ENCODE data around the gene SLC16A1.
"Not testable (repeated sequence)": the region's sequence is repeated elsewhere in the genome, so short reads cannot be mapped to it uniquely, and the experiment has no call there.

The SLC16A1 gene

DNA sequence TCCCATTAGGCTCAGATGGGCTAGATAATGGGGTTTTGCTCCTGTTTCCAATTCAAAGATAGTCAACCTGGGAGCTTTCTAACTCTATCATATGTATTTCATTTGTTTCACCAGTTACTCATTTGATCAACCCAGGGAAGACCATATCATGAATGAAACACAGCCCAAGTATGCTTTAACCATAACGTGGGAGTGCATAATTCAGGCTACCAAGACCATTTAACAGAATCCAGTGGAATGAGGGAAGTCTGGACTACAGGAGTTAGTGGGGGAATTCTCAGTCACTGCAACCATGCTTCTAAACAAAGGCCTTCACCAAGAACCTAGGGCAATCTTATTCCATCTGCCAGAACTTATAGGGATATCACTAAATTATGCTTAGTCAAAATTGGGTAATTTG is 15.0 kb upstream of the SLC16A1 start:
- no peak for DNase-seq (ENCODE audit: low read depth in 1 of 2, low spot score in 1 of 2)

DNA sequence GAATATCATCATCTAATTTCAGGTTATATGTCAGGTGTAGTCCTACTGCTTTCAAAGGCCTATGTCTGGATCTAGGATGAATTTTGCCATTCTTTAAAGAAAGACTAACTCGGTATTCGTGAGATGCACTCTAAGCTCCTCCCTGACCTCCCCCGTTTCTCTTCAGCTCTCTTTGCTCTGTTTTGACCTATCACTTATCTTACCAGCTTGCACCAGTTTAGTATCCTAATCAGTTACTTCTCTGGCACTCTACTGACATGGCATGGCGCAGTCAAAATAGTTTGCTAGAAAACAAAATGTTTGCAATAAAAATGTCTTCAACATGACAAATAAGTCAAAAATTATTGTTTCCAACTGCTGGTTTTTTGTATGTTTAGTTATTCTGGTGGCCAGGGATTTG is 8.4 kb upstream of the SLC16A1 start:
- no peak for DNase-seq (ENCODE audit: low read depth in 1 of 2, low spot score in 1 of 2)

DNA sequence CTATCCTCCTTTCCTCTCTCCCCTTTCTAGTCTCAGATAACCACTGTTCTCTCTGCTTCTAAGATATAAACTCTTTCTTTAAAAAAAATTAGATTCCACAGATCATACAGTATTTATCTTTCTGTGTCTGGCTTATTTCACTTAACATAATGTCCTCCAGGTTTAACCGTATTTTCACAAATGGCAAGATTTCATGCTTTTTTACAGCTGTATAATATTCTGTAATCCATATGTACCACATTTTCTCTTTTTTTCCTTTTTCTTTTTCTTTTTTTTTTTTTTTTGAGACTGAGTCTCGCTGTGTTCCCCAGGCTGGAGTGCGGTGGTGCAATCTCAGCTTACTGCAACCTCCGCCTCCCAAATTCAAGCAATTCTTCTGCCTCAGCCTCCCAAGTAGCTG is 5.1 kb upstream of the SLC16A1 start:
- DNase-seq (ENCODE audit: low read depth in 1 of 2, low spot score in 1 of 2), result no peak

DNA sequence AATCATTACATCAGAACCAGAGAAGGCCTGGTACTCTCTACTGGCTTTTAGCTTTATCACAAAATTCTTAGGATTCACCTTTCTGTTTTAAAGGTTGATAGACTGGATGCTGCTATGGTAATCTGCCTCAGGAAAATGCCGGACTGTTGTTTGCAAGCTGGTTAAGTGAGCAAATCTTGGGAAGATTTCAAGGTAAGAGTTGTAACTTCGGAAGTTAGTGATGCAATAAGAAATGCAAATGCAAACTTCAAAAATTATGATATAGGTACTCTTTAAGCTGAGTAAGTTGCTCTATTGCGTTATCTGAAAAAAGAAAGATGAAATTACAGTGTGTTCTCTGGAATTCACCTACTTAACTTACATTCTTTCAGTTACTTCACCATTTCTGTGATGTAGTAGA is 4.4 kb upstream of the SLC16A1 start:
- no peak for DNase-seq (ENCODE audit: low read depth in 1 of 2, low spot score in 1 of 2)

DNA sequence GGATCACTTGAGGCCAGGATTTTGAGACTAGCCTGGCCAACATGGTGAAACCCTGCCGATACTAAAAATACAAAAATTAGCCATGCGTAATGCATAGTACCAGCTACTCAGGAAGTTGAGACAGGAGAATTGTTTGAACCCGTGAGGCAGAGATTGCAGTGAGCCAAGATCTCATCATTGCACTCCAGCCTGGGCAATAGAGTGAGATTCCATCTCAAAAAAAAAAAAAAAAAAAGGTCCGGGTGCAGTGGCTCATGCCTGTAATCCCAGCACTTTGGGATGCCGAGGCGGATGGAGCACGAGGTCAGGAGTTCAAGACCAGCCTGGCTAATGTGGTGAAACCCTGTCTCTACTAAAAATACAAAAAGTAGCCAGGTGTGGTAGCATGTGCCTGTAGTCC is 2.2 kb upstream of the SLC16A1 start:
- not testable (repeated sequence) for DNase-seq (ENCODE audit: low read depth in 1 of 2, low spot score in 1 of 2)

DNA sequence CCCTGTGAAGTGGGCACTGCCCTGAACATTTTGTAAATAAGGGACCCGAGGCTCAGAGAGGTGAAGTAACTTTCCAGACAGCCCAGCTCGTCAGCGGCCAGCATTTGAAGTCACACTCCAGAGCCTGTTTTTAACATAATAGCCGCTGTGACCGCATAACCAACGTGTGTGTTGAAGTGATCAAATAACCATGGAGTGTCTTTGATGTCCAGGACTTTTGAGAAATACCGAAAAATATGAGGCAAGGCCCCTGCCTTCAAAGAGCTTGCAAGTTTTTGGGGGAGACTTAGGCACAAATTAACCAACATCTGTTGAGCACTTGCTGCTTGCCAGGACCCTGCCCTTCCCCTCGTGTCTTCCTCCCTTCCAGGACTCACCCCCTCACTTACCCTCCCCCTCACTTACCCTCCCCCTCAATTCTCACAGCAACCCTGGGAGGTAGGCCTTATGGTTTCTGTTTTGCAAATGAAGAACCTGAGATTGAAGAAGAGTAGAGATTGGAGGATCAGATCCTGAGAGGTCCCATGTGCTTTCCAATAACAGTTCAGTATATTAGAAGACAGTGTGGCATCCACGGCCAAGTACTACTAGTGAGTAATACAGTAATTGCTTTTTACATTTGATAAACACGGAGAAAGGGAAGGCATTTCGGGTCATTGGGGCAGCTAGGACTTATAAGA is 1.3 kb upstream of the SLC16A1 start:
- DNase-seq (ENCODE audit: low read depth in 1 of 2, low spot score in 1 of 2), result peak in 1 of 2 donors; percentile 6

DNA sequence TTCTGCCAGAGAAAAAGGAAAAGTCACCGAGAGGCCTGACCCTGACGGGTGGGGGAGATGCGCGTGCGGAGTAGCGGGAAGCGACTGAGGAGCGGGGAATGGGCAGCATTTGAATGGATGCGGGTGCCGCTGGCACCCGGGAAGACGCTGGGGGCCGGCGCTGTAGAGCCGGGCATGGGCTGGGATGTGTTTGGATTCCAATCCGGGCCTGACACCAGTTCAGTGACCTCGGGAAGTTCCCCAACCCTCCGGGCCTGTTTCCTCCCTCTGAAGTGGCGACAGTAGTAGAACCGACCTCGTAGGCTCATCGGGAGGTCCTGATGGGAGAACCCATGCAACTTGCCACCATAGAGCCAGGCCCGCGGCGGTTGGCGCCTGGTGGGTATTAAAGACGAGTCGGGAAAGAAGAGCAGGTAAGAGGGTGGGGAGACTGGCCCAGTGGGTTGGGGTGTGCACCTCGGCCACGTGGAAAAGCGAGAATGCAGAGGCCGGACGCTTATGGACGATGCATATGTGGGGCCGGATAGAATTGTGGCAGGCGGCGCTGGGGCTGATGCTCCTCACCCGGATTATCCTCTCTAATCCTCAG is 642 bp upstream of the SLC16A1 start:
- peak; percentile 5 to 20 for DNase-seq (ENCODE audit: low read depth in 1 of 2, low spot score in 1 of 2)

DNA sequence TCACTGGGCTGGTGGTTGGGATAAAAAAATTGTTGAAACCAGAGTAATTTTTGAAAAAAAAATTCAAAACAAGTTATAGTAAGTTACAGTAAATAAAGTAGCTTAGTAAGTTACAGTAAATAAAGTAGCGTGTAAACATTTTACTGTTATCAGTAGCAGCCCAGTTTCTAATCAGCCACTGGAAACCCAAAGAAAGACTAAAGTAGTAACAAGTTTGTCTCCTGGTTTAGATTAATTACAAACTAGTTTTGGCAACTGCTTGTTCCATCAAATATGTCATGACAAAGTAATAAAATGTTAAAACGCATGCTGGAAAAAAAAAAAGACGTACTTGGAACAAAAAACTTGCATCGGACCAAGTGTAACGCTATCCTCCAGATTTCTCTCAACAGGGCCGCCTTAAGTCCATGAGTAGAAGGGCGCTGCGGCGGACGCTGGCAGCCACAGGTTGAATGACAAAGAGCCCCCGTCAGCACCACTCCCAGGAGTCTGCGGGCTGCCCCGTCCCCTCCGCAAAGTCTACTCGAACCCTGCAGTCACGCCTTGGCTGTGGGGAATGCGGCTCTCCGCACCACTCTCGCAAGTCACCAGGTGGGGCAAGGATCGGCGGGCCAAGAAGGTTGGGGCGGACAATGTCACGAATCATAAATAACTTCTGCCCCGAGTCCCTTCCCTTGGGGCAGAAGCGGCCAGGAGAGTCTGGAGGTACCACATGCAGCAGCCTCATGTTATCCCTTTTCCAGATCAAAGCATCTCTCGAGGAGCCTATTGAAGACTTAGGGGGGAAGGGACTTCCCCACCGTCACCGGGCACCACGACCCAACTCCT is 837 bp downstream of the SLC16A1 start:
- peak; percentile 5 to 35 for DNase-seq (ENCODE audit: low read depth in 1 of 2, low spot score in 1 of 2)

DNA sequence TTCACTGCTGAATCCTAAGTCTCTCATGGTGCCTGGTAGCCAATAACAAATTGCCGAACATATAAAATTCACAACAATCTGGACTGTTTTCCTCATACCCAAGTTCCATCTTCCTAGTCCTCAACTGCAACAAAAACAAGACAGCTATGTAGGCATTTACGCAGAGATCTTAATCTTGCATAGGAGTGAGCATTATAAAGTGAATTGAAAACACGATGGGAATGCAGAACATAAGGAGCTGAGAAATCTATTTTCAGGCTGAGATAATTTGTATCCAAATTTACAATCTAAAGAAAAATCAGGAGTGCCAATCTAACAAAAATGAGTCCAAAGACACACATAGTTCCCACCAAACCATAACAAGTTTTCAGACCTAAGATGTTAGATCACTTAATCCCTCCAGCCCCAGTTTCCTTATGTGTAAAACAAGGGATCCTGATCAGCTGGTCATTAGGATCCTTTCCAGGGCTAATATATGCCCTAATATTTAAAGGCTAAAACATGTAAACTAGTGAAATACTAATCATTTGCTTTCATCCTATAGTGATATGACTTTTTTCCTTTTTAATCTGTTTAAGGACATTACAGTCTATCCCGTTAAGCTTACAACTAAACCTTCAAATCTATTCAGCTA is 1.9 kb downstream of the SLC16A1 start:
- DNase-seq (ENCODE audit: low read depth in 1 of 2, low spot score in 1 of 2), result no peak

DNA sequence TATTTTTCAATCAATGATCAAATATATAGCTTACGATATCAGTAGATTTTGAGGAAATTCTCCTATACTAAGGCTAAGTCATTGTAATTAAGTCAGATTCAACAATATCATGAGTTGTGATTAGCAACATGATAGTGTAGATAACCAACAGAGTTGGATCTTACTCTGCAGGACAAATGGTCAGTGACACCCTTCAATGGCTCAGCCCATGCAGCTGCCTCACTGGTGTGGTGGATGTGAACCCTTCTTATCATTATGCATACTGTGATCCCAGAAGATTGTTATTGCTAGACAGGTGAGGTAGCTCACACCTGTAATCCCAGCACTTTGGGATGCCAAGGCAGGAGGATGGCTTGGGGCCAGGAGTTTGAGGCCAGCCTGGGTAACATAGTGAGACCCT is 5.6 kb downstream of the SLC16A1 start:
- no peak for DNase-seq (ENCODE audit: low read depth in 1 of 2, low spot score in 1 of 2)

DNA sequence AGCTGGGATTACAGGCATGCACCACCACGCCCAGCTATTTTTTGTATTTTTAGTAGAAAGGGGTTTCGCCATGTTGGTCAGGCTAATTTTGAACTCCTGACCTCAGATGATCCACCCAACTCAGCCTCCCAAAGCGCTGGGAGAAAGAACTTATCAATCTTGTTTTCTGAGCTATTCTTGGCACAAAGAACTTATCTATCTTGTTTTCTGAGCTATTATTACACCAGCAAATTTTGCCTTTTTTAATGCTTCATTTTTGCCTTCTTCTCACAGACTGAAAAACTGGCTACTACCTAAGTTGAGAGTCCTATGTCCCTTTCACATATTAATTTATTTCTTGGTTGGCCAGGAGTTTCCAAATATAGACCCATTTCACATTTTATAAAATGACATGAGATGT is 9.3 kb downstream of the SLC16A1 start:
- no peak for DNase-seq (ENCODE audit: low read depth in 1 of 2, low spot score in 1 of 2)

DNA sequence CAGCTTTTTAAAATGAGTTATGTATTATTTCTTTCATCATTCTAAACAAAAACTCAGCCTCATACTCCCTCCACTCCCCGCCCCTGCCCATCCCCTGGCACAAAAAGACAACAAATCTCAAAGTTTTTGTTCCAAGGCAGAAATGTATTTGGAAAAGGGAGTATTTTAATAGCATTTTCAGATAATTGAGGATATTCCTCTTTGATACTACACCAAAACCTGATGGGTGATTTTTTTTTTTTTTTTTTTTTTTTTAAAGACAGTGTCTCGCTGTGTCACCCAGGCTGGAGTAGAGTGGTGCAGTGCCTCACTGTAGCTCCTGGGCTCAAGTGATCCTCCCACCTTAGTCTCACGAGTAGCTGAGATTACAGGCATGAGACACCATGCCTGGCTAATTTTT is 16.2 kb downstream of the SLC16A1 start:
- no peak for DNase-seq (ENCODE audit: low read depth in 1 of 2, low spot score in 1 of 2)

DNA sequence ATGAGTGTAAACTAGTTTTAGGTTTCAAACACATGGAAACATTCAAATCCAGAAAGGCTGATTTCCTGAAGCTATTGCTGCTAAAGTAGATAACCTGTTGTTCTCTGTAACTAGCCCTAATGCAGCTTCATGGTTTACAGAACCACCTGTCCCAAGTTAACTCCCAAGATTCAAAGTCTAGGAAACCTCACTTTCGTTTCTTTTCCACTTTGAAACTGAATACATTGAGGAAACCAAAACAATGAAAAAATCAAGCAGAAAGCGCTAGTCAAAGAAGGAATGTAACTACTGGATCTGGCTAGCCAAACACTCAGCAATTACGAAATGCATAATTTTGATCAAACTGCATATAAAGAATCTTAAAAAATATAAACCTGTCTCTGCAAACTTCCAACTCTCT is 17.8 kb downstream of the SLC16A1 start:
- DNase-seq (ENCODE audit: low read depth in 1 of 2, low spot score in 1 of 2), result no peak

DNA sequence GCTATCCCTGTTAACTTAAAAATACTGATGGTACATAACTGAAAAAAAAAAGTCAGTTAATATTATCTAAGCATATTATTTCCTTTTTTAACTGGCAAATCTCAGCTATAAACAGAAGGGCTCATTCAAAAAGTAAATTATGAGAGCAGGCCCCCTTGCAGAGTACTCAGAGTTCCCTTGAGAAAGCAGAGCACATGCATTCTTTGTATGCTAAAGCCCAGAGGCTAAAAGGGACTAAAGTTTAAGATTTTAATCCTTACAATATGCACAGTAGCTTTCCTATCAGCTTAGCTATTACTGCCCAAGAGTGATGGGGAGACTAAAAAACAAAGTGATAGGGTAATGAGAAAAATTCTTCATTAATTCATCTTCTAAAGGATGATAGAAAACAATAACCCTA is 18.5 kb downstream of the SLC16A1 start:
- no peak for DNase-seq (ENCODE audit: low read depth in 1 of 2, low spot score in 1 of 2)

DNA sequence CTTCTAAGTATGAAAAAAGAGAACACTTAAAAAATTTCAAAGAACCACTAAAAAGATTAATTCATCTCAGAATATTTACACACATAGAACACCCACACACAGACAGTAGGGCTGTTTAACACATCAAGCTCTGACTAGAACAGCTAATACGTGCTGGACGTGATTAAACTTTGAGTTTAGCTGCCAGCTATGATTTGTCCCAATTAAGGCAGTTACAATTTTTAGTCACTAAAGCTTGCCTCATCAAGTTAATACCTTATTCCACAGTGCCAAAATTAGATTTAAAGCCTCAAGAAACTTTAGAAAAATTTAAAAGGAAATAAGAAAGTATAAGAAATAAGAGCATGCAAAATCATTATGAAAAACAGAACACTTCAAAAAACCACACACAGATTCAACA is 18.9 kb downstream of the SLC16A1 start:
- no peak for DNase-seq (ENCODE audit: low read depth in 1 of 2, low spot score in 1 of 2)

DNA sequence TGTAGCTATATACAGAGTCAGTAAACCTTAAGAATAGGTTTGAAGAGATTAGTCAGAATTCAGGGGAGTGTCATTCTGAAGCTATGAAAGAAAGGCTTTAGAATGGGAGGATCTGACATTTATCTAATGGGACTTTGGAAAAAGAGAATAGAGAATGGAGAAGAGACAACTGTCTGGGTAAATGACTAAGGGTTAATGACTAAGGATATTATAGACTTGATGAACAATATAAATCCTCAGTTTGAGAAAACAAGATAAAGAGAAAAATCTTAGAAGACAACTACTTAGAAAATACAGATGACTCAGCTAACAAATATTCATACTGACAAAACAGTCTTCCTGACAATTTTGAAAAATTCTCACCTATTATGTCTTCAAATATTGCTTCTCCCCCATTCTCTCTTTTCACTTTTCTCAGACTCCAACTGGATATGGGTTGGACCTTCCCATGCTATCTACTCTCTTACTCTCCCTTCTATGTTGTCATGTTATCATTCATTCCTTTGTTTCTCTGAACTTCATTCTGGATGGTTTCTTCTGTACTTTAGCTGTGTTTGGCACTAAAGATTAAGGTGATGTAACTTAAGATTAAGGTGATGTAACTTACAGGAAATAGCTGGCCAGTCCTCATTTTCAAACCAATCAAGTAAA is 20.4 kb downstream of the SLC16A1 start:
- DNase-seq (ENCODE audit: low read depth in 1 of 2, low spot score in 1 of 2), result no peak

DNA sequence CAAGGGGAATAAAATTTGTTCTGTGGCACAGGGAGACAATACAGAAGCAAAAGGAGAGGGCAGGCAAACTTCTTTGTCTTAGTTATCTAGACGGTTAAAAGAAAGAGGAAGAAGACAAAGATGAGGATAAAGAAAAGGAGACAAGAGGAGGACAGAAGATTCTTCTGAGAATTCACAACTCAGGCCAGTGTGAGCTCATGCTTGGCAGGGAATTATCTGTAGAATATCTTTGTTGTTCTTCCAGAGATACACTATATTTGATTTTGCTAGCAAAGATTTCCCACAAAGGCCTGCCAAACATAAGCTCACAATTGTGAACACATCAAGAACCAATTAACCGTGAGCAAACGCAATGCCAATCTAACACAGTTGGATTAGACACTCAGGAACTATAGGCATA is 21.4 kb downstream of the SLC16A1 start:
- DNase-seq (ENCODE audit: low read depth in 1 of 2, low spot score in 1 of 2), result no peak

DNA sequence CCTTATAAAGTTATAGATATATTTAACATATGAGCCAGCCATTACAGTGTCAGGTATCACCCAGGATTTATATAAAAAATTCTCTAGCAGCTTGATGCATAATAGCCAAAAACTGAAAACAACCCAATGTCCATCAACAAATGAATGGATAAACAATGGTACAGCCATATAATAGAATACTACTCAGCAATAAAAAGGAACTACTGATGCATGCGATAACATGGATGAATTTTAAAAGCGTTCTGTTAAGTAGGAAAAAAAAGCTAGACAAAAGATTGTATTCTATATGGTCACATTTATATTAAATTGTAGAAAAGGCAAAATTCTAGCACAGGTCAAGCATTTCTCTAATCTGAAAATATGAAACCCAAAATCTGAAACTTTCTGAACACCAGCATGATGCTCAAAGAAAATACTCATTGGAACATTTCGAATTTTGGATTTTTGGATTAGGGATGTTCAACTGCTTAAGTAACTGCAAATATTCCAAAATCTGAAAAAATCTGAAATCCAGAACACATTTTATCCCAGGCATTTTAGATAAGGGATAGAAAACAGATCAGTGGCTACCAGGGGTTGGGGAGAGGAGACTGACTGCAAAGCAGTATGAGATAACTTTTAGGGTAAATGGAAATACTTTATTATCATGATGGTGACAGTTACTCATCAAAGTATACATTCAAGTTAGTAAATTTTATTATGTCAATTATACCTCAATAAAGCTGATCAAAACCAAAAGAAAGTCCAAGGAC is 22.0 kb downstream of the SLC16A1 start:
- no peak for DNase-seq (ENCODE audit: low read depth in 1 of 2, low spot score in 1 of 2)

DNA sequence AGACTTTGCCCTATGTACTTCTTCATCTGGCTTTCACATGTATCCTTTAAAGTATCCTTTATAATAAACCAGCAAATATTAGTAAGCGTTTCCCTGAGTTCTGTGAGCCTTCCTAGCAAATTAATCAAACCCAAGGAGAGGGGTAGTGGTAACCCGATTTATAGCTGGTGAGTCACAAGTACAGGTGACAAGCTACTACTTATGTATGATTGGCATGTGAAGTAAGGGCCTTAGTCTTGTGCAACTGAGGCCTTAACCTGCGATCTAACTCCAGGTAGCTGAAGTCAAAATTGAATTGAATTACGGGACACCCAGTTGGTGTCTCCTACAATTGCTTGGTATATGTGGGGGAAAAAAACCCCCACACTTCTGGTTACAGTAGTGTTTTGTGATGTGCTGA is 26.0 kb downstream of the SLC16A1 start:
- DNase-seq (ENCODE audit: low read depth in 1 of 2, low spot score in 1 of 2), result no peak

DNA sequence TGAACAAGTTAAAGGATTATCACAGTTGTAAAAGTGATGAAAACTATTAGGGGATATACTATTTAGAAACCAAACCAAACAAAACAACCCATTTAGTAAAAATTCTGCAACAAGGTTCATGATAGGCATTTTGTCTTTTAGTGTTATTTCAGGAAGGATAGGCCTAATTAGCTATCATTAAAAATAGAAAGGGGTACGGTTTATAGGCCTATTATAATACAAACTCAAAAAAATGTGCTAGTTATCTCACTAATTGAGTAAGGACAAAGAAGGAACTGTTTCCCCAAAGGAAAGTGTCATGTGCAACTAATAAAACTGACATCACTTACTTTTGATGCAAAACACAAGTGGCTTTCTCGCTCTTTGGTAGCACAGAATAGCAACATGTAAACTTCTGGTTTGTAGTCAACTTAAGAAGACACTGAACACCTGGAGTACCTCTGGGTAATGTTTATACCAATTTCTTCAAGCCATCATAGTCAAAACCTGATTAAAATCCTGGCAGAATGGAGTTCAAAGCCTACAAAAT is 28.5 kb downstream of the SLC16A1 start:
- DNase-seq (ENCODE audit: low read depth in 1 of 2, low spot score in 1 of 2), result no peak
